Right lobe of liver (tissue), 4 donors: ENCODE results near the gene DYNLT2.

Experiments used
- CTCF ChIP-seq, 4 donors: fragments of 200-600 bp in 3 of 4; fragments of 450-650 bp in 1 of 4; IDR thresholded peaks; one replicate each; pipeline versions ENCODE4 v1.5.1 to v1.8.0; 2016 to 2022; ENCODE audit warnings: antibody characterized with exemption in 4 of 4, mild to moderate bottlenecking in 2 of 4
- POLR2A ChIP-seq: fragments of 450-650 bp; IDR thresholded peaks from one replicate; pipeline ENCODE4 v1.6.1; 2017; ENCODE audit warnings: antibody characterized with exemption, mild to moderate bottlenecking
- donor health status: DM: no; HTN: no; CAD: no.
- donor health status: DM: no; HTN: no; CAD: no.
- donor health status: DM: no; HTN: yes; CAD: no.

- no peak for TF ChIP-seq CTCF (IDR thresholded peaks at IDR 0.05)
- TF ChIP-seq POLR2A: no peak
These were observed 10.0 kb downstream of the DYNLT2 start for GRCh38 chr6:169741344-169741743.
